Measurements from ENCODE around the gene CYP11A1. TPM values are rescaled to one million over a fixed set of nuclear protein-coding genes. Genes with fewer than 3 reads are reported as not detected.

CYP11A1 gene
- total RNA-seq, 2 experiments from 2014 or later: 0.29 to 0.31 TPM

DNA sequence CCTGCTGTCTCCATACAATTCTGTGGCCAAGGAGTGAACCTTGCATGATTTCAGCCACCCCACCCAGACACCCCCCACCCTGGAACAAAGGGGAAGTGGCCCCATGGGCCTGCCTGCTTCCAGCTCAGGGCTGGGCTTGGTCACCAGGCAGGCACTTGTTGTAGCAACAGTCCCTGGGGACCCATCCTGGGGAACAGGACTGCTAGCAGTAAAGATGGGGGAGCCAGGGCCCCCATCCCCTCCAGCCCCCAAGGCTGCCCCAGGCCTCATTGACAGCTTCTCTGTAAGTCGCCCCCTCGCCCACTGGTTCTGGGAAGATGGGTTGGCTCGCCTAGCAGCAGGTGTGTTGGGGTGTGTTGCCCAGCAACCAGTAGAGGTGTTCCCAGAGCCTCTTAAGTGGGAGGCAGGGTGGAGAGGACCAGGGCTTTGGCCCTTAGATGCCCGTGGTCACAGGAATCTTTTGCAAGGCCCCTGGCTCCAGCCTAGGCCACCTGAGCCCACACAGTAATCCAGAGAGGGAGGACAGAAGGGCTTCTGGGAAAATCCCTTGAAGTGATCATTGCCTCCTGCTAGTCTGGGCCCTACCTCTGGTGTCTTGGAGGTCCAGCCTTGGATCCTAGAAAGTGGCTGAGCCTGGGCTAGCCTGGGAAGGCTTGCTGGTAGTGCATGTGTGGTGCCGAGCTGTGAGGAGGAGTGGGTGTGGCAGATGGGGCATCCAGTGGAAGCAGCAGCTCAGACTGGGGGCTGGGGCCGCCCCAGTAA lies 48.9 kb downstream of the CYP11A1 start:
- CTCF ChIA-PET: interaction anchor here (3.2 to 6.1 kb wide), 2 partner anchors 11 to 189 kb away, joined by 14 to 67 read pairs; partner anchors contain the start of gene ISLR2

DNA sequence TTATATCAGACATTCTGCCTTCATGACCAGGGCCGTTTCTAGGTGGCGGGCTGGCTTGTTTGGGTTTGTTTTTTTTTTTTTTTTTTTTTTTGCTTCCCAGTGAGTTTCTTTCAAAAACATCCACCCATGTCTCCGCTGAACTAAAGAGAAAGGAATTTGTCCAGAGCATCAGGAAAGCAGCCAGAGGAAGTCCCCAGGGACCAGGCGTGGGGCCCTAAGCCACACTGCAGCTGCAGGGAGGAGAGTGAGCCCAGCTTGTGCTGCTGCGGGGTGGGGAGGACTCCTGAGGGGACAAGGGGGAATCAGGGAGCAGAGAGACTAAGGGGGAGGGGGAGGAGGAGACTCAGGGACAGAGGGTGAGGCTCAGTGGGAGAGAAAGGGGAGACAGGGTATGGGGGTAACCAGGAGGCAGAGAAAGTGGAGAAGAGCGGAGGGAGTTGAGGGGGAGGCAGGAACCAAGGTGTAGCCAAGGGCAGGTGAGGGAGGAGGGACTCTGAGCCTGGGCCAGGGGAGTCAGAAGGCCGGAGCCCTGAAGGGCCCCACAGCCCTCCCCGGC lies 49.5 kb downstream of the CYP11A1 start:
- no peak overlapping the region for H3K4me3 Mint-ChIP-seq
- DNase-seq (no peak), ATAC-seq (no peak)
- H3K27me3 Mint-ChIP-seq: no peaks in the 10 kb centered on the region
- intact Hi-C loops (cut with micrococcal nuclease): loop anchor here (10.0 kb wide), 1 partner anchor 343 kb away; no protein-coding TSS in a partner anchor
- ChIA-PET POLR2A (interaction anchor here (0.6 to 1.1 kb wide), 2 partner anchors 172 to 364 kb away, joined by 3 to 5 read pairs; no protein-coding TSS in a partner anchor), CTCF (interaction anchor here (3.2 kb wide), 1 partner anchor 10 kb away, joined by 14 read pairs; no protein-coding TSS in a partner anchor)
- H3K27ac Mint-ChIP-seq: peak overlapping the region; percentile 77
- peaks cover 64% of the 10 kb centered on the region for H3K4me1 Mint-ChIP-seq (ENCODE audit: low read depth)
- no peaks in the 10 kb centered on the region for H3K9me3 Mint-ChIP-seq
- TF ChIP-seq, protein P1, sequence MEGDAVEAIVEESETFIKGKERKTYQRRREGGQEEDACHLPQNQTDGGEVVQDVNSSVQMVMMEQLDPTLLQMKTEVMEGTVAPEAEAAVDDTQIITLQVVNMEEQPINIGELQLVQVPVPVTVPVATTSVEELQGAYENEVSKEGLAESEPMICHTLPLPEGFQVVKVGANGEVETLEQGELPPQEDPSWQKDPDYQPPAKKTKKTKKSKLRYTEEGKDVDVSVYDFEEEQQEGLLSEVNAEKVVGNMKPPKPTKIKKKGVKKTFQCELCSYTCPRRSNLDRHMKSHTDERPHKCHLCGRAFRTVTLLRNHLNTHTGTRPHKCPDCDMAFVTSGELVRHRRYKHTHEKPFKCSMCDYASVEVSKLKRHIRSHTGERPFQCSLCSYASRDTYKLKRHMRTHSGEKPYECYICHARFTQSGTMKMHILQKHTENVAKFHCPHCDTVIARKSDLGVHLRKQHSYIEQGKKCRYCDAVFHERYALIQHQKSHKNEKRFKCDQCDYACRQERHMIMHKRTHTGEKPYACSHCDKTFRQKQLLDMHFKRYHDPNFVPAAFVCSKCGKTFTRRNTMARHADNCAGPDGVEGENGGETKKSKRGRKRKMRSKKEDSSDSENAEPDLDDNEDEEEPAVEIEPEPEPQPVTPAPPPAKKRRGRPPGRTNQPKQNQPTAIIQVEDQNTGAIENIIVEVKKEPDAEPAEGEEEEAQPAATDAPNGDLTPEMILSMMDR (IDR thresholded peaks at IDR 0.05): no peak
- H3K36me3 Mint-ChIP-seq (ENCODE audit: low read depth): no peaks in the 10 kb centered on the region

More for the DNA sequence above, 48.9 kb downstream of the CYP11A1 start:
- DNase-seq (peak; percentile 62), ATAC-seq (no peak)
- peaks cover 64% of the 10 kb centered on the region for H3K4me1 Mint-ChIP-seq (ENCODE audit: low read depth)
- H3K27me3 Mint-ChIP-seq: no peaks in the 10 kb centered on the region
- H3K27ac Mint-ChIP-seq: peak overlapping the region; percentile 77
- no peaks in the 10 kb centered on the region for H3K36me3 Mint-ChIP-seq (ENCODE audit: low read depth)
- TF ChIP-seq, protein P1 (IDR thresholded peaks at IDR 0.05): no peak
- POLR2A ChIA-PET: interaction anchor here (1.0 to 1.1 kb wide), 2 partner anchors 11 to 173 kb away, joined by 3 to 5 read pairs; no protein-coding TSS in a partner anchor
- intact Hi-C loops (cut with micrococcal nuclease): loop anchor here (10.0 kb wide), 1 partner anchor 344 kb away; no protein-coding TSS in a partner anchor
- H3K9me3 Mint-ChIP-seq: no peaks in the 10 kb centered on the region
- no peak overlapping the region for H3K4me3 Mint-ChIP-seq

DNA sequence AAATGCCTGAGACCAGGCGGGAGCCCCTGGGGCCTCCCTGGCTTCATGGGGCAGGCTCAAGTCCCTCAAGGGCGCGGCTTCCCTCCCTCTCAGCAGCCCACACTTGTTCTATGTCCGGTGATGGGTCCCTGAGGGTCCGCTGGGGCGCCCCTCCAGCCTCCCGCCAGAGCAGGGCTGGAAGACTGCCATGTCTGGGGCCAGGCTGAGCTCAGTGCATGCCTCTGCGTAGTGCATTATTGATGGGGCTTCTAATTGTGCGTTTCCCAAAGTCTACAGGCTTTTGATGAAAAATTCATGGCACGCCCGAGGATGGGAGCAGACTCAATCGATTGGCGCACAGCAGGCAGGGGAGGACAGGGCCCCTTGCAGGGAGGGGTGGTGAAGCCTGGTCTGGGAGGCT lies 51.3 kb downstream of the CYP11A1 start:
- peaks cover 64% of the 10 kb centered on the region for H3K4me1 Mint-ChIP-seq (ENCODE audit: low read depth)
- ATAC-seq (no peak), DNase-seq (no peak)
- H3K27me3 Mint-ChIP-seq: no peaks in the 10 kb centered on the region
- H3K4me3 Mint-ChIP-seq: no peak overlapping the region
- ChIA-PET POLR2A (interaction anchor here (1.3 kb wide), 1 partner anchor 20 kb away, joined by 3 read pairs; no protein-coding TSS in a partner anchor), CTCF (interaction anchor here (1.2 kb wide), 1 partner anchor 182 kb away, joined by 4 read pairs; no protein-coding TSS in a partner anchor)
- TF ChIP-seq, protein P1 (IDR thresholded peaks at IDR 0.05): no peak
- intact Hi-C loops (cut with micrococcal nuclease): loop anchor here (10.0 kb wide), 1 partner anchor 341 kb away; no protein-coding TSS in a partner anchor
- no peaks in the 10 kb centered on the region for H3K36me3 Mint-ChIP-seq (ENCODE audit: low read depth)
- no peaks in the 10 kb centered on the region for H3K9me3 Mint-ChIP-seq
- H3K27ac Mint-ChIP-seq: peak overlapping the region; percentile 84

DNA sequence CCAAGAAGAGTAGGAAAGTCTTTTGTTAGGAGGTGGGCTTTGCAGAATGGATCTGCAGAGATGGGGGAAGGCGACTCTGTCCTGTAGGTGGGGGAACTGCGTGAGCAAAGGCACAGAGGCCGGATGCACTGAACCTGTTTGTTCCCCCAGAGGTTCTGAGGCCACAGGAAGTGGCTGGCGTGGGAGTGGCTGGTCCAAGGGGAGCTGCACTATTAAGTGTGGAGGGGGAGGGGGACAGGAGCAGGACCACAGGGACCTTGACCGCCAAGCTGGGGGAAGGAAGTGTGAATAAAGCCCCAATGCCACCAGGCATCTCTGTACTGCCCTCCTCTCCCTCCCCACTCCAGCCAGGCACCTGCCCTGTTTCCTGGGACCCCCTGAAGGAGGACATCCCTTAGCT lies 51.8 kb downstream of the CYP11A1 start:
- intact Hi-C loops (cut with micrococcal nuclease): loop anchor here (10.0 kb wide), 1 partner anchor 341 kb away; no protein-coding TSS in a partner anchor
- ChIA-PET CTCF (interaction anchor here (1.2 to 1.6 kb wide), 2 partner anchors 182 to 187 kb away, joined by 4 read pairs; no protein-coding TSS in a partner anchor), POLR2A (interaction anchor here (0.6 to 1.2 kb wide), 2 partner anchors 174 to 187 kb away, joined by 4 read pairs; no protein-coding TSS in a partner anchor)
- TF ChIP-seq, protein P1 (IDR thresholded peaks at IDR 0.05): no peak
- DNase-seq (peak; percentile 83), ATAC-seq (peak; percentile 73)
- peak overlapping the region; percentile 84 for H3K27ac Mint-ChIP-seq
- H3K4me3 Mint-ChIP-seq: peak overlapping the region; percentile 65
- H3K9me3 Mint-ChIP-seq: no peaks in the 10 kb centered on the region
- H3K36me3 Mint-ChIP-seq (ENCODE audit: low read depth): no peaks in the 10 kb centered on the region
- H3K4me1 Mint-ChIP-seq (ENCODE audit: low read depth): peaks cover 64% of the 10 kb centered on the region
- no peaks in the 10 kb centered on the region for H3K27me3 Mint-ChIP-seq

Measured in activated CD8-positive, alpha-beta T cell treated with anti-CD3 and anti-CD28 coated beads for 36 hours (primary cell).